K562 (cell line): ENCODE measurements around the gene GRIPAP1. TPM values are rescaled to one million over a fixed set of nuclear protein-coding genes. Genes with fewer than 3 reads are reported as not detected.

Experiments
- ARID1B ChIP-seq: fragments of 450-650 bp; IDR thresholded peaks from 2 replicates; pipeline ENCODE4 v1.6.1; 2016; ENCODE audit warnings: antibody characterized with exemption, mild to moderate bottlenecking, inconsistent platforms
- ELK1 ChIP-seq: sonication (generic); formaldehyde crosslinking; IDR thresholded peaks from 2 replicates; pipeline ENCODE4 v1.8.1; 2022; ENCODE audit warnings: missing genetic modification reagents
- FIP1L1 ChIP-seq: fragments of 200-400 bp; formaldehyde crosslinking; IDR thresholded peaks from 2 replicates; pipeline ENCODE4 v1.6.1; 2018; ENCODE audit warnings: mild to moderate bottlenecking, low read depth, low read length; ENCODE audit not compliant: poor library complexity, severe bottlenecking
- HBP1 ChIP-seq: fragments of 450-650 bp; formaldehyde crosslinking; IDR thresholded peaks from 2 replicates; pipeline ENCODE4 v1.4.0; 2022; ENCODE audit warnings: missing genetic modification characterization
- ID3 ChIP-seq, 2 experiments: fragments of 250-450 bp in 1 of 2; fragments of 450-650 bp in 1 of 2; sonication (Bioruptor Pico) in 1 of 2; IDR thresholded peaks; 2 replicates each; pipeline versions ENCODE4 v1.6.1 to v1.8.0; 2016 to 2021; ENCODE audit warnings: mild to moderate bottlenecking in 2 of 2, moderate library complexity in 2 of 2, missing compliant biosample characterization in 1 of 2, missing genetic modification characterization in 1 of 2
- MTA3 ChIP-seq: fragments of 450-650 bp; formaldehyde crosslinking; IDR thresholded peaks from 2 replicates; pipeline ENCODE4 v1.6.1; 2017; ENCODE audit warnings: mild to moderate bottlenecking, borderline replicate concordance
- PHB ChIP-seq: fragments of 250-450 bp; sonication (Bioruptor Pico); IDR thresholded peaks from 2 replicates; pipeline ENCODE4 v1.5.0; 2021
- PHF20 ChIP-seq: fragments of 450-650 bp; IDR thresholded peaks from 2 replicates; pipeline ENCODE4 v1.6.1; 2018; ENCODE audit not compliant: partially characterized antibody
- RB1 ChIP-seq: fragments of 450-650 bp; IDR thresholded peaks from 2 replicates; pipeline ENCODE4 v1.6.1; 2017; ENCODE audit warnings: low read depth, mild to moderate bottlenecking
- RBM34 ChIP-seq: fragments of 200-400 bp; formaldehyde crosslinking; IDR thresholded peaks from 2 replicates; pipeline ENCODE4 v1.6.1; 2018; ENCODE audit warnings: low read length, borderline replicate concordance; ENCODE audit not compliant: insufficient read depth
- RREB1 ChIP-seq: fragments of 250-450 bp; sonication (Bioruptor Pico); IDR thresholded peaks from 2 replicates; pipeline ENCODE4 v1.4.0; 2020
- ZNF24 ChIP-seq: fragments of 450-650 bp; IDR thresholded peaks from 2 replicates; pipeline ENCODE4 v1.6.1; 2016
- ZNF280A ChIP-seq: fragments of 450-650 bp; IDR thresholded peaks from 2 replicates; pipeline ENCODE4 v1.6.1; 2018; ENCODE audit warnings: mild to moderate bottlenecking, low read depth; ENCODE audit not compliant: partially characterized antibody
- ZNF77 ChIP-seq: fragments of 250-450 bp; sonication (Bioruptor Pico); IDR thresholded peaks from 2 replicates; pipeline ENCODE4 v1.5.0; 2020
- polyA plus RNA-seq, 8 experiments: library from polyadenylated mRNA; depleted of rRNA in 4 of 8; stranded (reverse) in 5 of 8; unstranded in 3 of 8; fragments of >200 nt; fragmentation: Nextera tagmentation in 2 of 8; fragmentation: Illumina TruSeq in 1 of 8; extraction: Ambion mirVana in 2 of 8; extraction: Trizol in 1 of 8; gene quantifications; 2 replicates each; pipeline versions ENCODE4 v1.2.1 to v1.2.3, GENCODE V29; 2011 to 2014; ENCODE audit warnings: inconsistent platforms in 1 of 8, missing spikeins in 1 of 8
- total RNA-seq, 7 experiments: library from RNA; depleted of rRNA in 6 of 7; stranded (reverse); fragments of >200 nt in 6 of 7; fragmentation: Illumina TruSeq in 2 of 7; extraction: Trizol in 2 of 7; gene quantifications; 2 replicates each; pipeline versions ENCODE4 v1.2.1 to v1.2.3, GENCODE V29; 2011 to 2021; ENCODE audit warnings: low replicate concordance in 1 of 7
- TF ChIP-seq, protein P1 (sequence below): fragments of 450-650 bp; IDR thresholded peaks from 2 replicates; pipeline ENCODE4 v1.6.1; 2016

GRIPAP1 gene
- total and polyA plus RNA-seq, 9 of the 15 experiments (the other 6 are each of a cell fraction or from before 2014, with no cell fraction given), result 4.1 to 41.6 (median 24.0) TPM

DNA sequence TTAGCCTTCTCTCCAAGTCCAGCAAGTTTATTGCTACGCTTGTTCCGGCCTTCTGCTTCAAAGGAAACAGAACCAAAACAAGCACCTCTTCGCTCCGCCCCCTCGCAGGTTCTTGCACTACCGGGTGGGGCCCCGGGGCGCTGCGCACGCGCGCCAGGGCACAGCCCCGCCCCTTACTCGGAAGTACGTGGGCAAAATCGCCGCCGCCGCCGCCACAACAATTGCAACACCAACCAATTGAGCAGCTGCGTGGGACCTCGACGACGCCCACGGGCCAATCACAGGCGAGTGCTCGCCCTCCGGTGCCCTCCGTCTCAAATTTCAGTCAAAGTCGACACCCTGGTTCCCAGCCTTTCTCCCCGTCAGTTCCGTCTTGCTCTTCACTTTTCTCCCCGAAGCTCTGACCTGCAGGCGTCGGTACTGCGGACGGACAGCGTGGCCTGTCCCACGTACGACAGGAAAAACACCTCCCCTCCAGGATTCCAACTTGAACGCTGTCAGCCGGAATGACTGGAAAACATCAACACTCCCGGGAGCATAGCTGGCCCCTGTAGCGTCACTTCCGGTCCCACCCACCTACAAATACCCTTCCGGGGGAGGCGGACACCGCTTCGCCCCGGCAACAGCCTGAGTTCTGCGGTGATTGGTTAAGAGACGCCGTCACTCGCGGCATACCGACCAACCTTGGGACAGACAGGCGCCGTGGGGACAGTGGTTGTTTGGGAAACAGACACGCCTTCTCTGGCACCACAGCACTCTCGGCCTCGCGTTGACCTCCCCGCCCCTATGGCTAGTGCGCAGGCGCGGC lies 44.0 kb downstream of the GRIPAP1 start (continued):
- TF ChIP-seq FIP1L1, result no peak
- TF ChIP-seq PHF20, result peak; percentile 13
- TF ChIP-seq ZNF77, result no peak
- no peak for TF ChIP-seq RBM34
- TF ChIP-seq, protein P1, sequence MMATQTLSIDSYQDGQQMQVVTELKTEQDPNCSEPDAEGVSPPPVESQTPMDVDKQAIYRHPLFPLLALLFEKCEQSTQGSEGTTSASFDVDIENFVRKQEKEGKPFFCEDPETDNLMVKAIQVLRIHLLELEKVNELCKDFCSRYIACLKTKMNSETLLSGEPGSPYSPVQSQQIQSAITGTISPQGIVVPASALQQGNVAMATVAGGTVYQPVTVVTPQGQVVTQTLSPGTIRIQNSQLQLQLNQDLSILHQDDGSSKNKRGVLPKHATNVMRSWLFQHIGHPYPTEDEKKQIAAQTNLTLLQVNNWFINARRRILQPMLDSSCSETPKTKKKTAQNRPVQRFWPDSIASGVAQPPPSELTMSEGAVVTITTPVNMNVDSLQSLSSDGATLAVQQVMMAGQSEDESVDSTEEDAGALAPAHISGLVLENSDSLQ, result peak; percentile 99
- no peak for TF ChIP-seq RREB1 (CRISPR knock-in tag)
- TF ChIP-seq ZNF24, result no peak
- no peak for TF ChIP-seq ID3 (CRISPR knock-in tag; IDR thresholded peaks at IDR 0.05)
- TF ChIP-seq ID3 (tag; IDR thresholded peaks at IDR 0.05), result no peak
- TF ChIP-seq PHB (CRISPR knock-in tag), result no peak
- no peak for TF ChIP-seq ELK1 (CRISPR knock-in tag)
- TF ChIP-seq MTA3, result peak; percentile 80; the same call in 1 of the 2 replicates
- TF ChIP-seq RB1, result no peak
- TF ChIP-seq ZNF280A, result no peak
- peak; percentile 42; the same call in 1 of the 2 replicates for TF ChIP-seq ARID1B
- TF ChIP-seq HBP1, result no peak
